ENCODE data around the gene DHRS3. TPM values are rescaled to one million over a fixed set of nuclear protein-coding genes. Genes with fewer than 3 reads are reported as not detected.

The DHRS3 gene
- total RNA-seq, 1 experiment from 2014 or later = 54.5 TPM

GRCh38 chr1:12544992-12545391 lies 73.0 kb downstream of the DHRS3 start:
- no peak overlapping the region for H3K9ac ChIP-seq (ENCODE audit: extremely low read depth, insufficient read length, low read length)
- no peak overlapping the region for H3K4me3 Mint-ChIP-seq
- no peak overlapping the region for H4K5ac ChIP-seq (ENCODE audit: insufficient read length, low read depth, low read length)
- no peaks in the 10 kb centered on the region for H3K23me2 ChIP-seq (ENCODE audit: insufficient read length, low read depth, low read length, poor library complexity, severe bottlenecking)
- H2BK5ac ChIP-seq (ENCODE audit: insufficient read length, low read length) = no peak overlapping the region
- H3K4ac ChIP-seq (ENCODE audit: low read depth, low read length) = no peak overlapping the region
- H3K27me3 Mint-ChIP-seq (ENCODE audit: low read depth) = no peaks in the 10 kb centered on the region; the same call in 1 of the 2 replicates
- peaks cover 12 to 37% of the 10 kb centered on the region in 2 experiments for H3K4me1 Mint-ChIP-seq
- WGBS (ENCODE audit: extremely low coverage, insufficient read length, low lambda C conversion rate) = no CpG with 5 or more reads among the region's 8 CpGs
- no peaks in the 10 kb centered on the region for H3K79me1 ChIP-seq (ENCODE audit: insufficient read depth, low read depth, low read length, poor library complexity, severe bottlenecking)
- H3K27ac ChIP-seq (ENCODE audit: insufficient read length, low read depth, low read length) = no peak overlapping the region
- no peak overlapping the region for H2AFZ ChIP-seq (ENCODE audit: low read length)
- no peak overlapping the region for H3K23ac ChIP-seq (ENCODE audit: insufficient read length, low read depth, low read length)
- no peaks in the 10 kb centered on the region for H3K9me3 ChIP-seq (ENCODE audit: control insufficient read depth, low read depth, low read length)
- H2BK20ac ChIP-seq (ENCODE audit: low read depth, low read length, poor library complexity, severe bottlenecking) = no peak overlapping the region
- no peak overlapping the region for H4K8ac ChIP-seq (replicated peaks; ENCODE audit: insufficient read length, low read depth, low read length)
- no peak overlapping the region for H2AK5ac ChIP-seq (ENCODE audit: insufficient read length, low read length)
- no peak overlapping the region for H4K91ac ChIP-seq (ENCODE audit: insufficient read length, low read depth, low read length)
- no peaks in the 10 kb centered on the region; a peak in 1 of 7 replicates for H3K36me3 Mint-ChIP-seq (ENCODE audit: insufficient read depth in 1 of 3, low read depth in 3 of 3)
- no peak overlapping the region for H2BK15ac ChIP-seq (ENCODE audit: low read depth, low read length)
- no peak for DNase-seq
- no peaks in the 10 kb centered on the region for H3K79me2 ChIP-seq (ENCODE audit: insufficient read depth, low read length)
- H3K9me3 Mint-ChIP-seq = no peaks in the 10 kb centered on the region
- no peaks in the 10 kb centered on the region for H3K27me3 ChIP-seq (ENCODE audit: insufficient read depth, low read length)
- no peak overlapping the region for H3K14ac ChIP-seq (ENCODE audit: insufficient read depth, low read length)
- no peaks in the 10 kb centered on the region for H4K20me1 ChIP-seq (ENCODE audit: control insufficient read depth, insufficient read depth, insufficient read length)
- H3K56ac ChIP-seq (ENCODE audit: insufficient read length, low read depth, low read length) = no peak overlapping the region
- H3K27ac Mint-ChIP-seq = no peak overlapping the region
- H3K18ac ChIP-seq (ENCODE audit: insufficient read length, low read depth, low read length) = no peak overlapping the region
- no peak for TF ChIP-seq CTCF (conservative IDR thresholded peaks at IDR 0.05)
- no peak overlapping the region for H3K4me2 ChIP-seq (ENCODE audit: insufficient read depth, insufficient read length, low read length)
- H3T11ph ChIP-seq (ENCODE audit: low read length) = no peak overlapping the region
- H2BK120ac ChIP-seq (ENCODE audit: low read depth, low read length, poor library complexity, severe bottlenecking) = no peak overlapping the region
- no peak overlapping the region for H2BK12ac ChIP-seq (ENCODE audit: insufficient read length, low read depth, low read length)
- no peaks in the 10 kb centered on the region; the same call in 1 of the 2 replicates for H3K4me1 ChIP-seq (ENCODE audit: insufficient read depth, low read length)

Measured in H9 (cell line).